Endothelial cell of umbilical vein (primary cell): ENCODE data around the gene CLDN7. TPM values are rescaled to one million over a fixed set of nuclear protein-coding genes. Genes with fewer than 3 reads are reported as not detected.

Experiments used
- BruUV-seq: library from RNA; stranded (reverse); fragments of 400-500 nt; replicated peaks from 2 replicates; lab custom pipeline; 2021; lab: Mats Ljungman, UMichigan
- CTCF ChIA-PET: fragments of 300-600, 350-600 bp; sonication (Branson Sonifier 250); formaldehyde crosslinking; loops from one replicate; lab custom pipeline; 2021; ENCODE audit warnings: antibody characterized with exemption, inconsistent platforms; lab: Charles Lee
- POLR2A ChIA-PET: fragments of 300-600, 350-600 bp; sonication (Branson Sonifier 250); formaldehyde crosslinking; loops from one replicate; lab custom pipeline; 2021; ENCODE audit warnings: antibody characterized with exemption, inconsistent platforms; lab: Charles Lee
- DNase-seq: peaks from one replicate; pipeline ENCODE4 v3.0.0-alpha.2; 2011; ENCODE audit warnings: low read depth, low spot score
- FAIRE-seq: peaks from 2 replicates; lab custom pipeline; 2011; peaks lifted over from hg19 to GRCh38; lab: Jason Lieb, UNC
- H2AFZ ChIP-seq: 2 replicates; pipeline ENCODE4 v1.6.0; 2012; ENCODE audit warnings: low read depth, low read length, control low read depth, inconsistent platforms
- H3K27ac ChIP-seq: 2 replicates; pipeline ENCODE4 v1.5.1; 2011; ENCODE audit warnings: low read depth, mild to moderate bottlenecking, control low read depth, low read length, moderate library complexity; ENCODE audit not compliant: insufficient read depth
- H3K27me3 ChIP-seq, 2 experiments: 2 replicates each; pipeline versions ENCODE4 v1.6.0 to v1.6.1; 2011; ENCODE audit warnings: low read length in 2 of 2, mixed read lengths in 1 of 2; ENCODE audit not compliant: control insufficient read depth in 2 of 2, insufficient read depth in 2 of 2
- H3K36me3 ChIP-seq, 2 experiments: 2 replicates in 1 of 2; 3 replicates in 1 of 2; pipeline ENCODE4 v1.5.1; 2011; ENCODE audit warnings: low read length in 2 of 2, mild to moderate bottlenecking in 1 of 2, moderate library complexity in 1 of 2; ENCODE audit not compliant: control insufficient read depth in 2 of 2, insufficient read depth in 2 of 2; ENCODE audit errors: extremely low read depth in 1 of 2
- H3K4me1 ChIP-seq: 3 replicates; pipeline ENCODE4 v1.5.1; 2011; ENCODE audit warnings: mild to moderate bottlenecking, low read length; ENCODE audit not compliant: control insufficient read depth, insufficient read depth; ENCODE audit errors: extremely low read depth
- H3K4me2 ChIP-seq: 2 replicates; pipeline ENCODE4 v1.6.1; 2011; ENCODE audit warnings: low read length, control low read depth, mixed read lengths; ENCODE audit not compliant: insufficient read depth
- H3K4me3 ChIP-seq, 3 experiments: fragments of 200-600 bp in 1 of 3; sonication (generic), shearing (Covaris generic) in 1 of 3; replicated peaks in 1 of 3; 2 replicates each; pipeline ENCODE4 v1.5.1; 2011 to 2016; ENCODE audit warnings: control low read depth in 3 of 3, low read length in 3 of 3, mild to moderate bottlenecking in 2 of 3, inconsistent platforms in 1 of 3, low read depth in 1 of 3, moderate library complexity in 1 of 3; ENCODE audit not compliant: insufficient read depth in 1 of 3
- H3K79me2 ChIP-seq: 2 replicates; pipeline ENCODE4 v1.6.0; 2012; ENCODE audit warnings: low read length, inconsistent platforms; ENCODE audit not compliant: control insufficient read depth, insufficient read depth
- H3K9ac ChIP-seq: replicated peaks from 2 replicates; pipeline ENCODE3; 2011; ENCODE audit warnings: low read length, control low read depth; ENCODE audit not compliant: insufficient read depth; ENCODE audit errors: extremely low read depth
- H3K9me1 ChIP-seq: replicated peaks from 3 replicates; pipeline ENCODE4 v1.6.0; 2011; ENCODE audit warnings: mild to moderate bottlenecking, low read length; ENCODE audit not compliant: control insufficient read depth, insufficient read depth; ENCODE audit errors: extremely low read depth
- H3K9me3 ChIP-seq: replicated peaks from 2 replicates; pipeline ENCODE4 v1.5.1; 2012; ENCODE audit warnings: low read length, inconsistent platforms; ENCODE audit not compliant: control insufficient read depth, insufficient read depth
- H4K20me1 ChIP-seq: replicated peaks from 2 replicates; pipeline ENCODE3; 2011; ENCODE audit warnings: mild to moderate bottlenecking, low read length; ENCODE audit not compliant: control insufficient read depth, insufficient read depth; ENCODE audit errors: extremely low read depth
- FOS ChIP-seq: IDR thresholded peaks from 2 replicates; pipeline ENCODE4 v1.6.1; 2011; ENCODE audit warnings: mild to moderate bottlenecking, low read length, moderate library complexity, borderline replicate concordance; ENCODE audit not compliant: insufficient read depth
- GATA2 ChIP-seq: IDR thresholded peaks from 2 replicates; pipeline ENCODE4 v1.7.0; 2011; ENCODE audit warnings: low read depth, mild to moderate bottlenecking, moderate library complexity, mixed read lengths, low read length; ENCODE audit not compliant: insufficient read length, insufficient read depth
- MAX ChIP-seq: IDR thresholded peaks from 2 replicates; pipeline ENCODE4 v1.6.1; 2011; ENCODE audit not compliant: insufficient read depth, insufficient read length
- POLR2A ChIP-seq: IDR thresholded peaks from 2 replicates; pipeline ENCODE4 v1.6.1; 2012; ENCODE audit warnings: low read depth, mild to moderate bottlenecking, control low read depth, low read length
- dilution Hi-C: fragments of 300-500 bp; cut with MboI; formaldehyde crosslinking; loops from one replicate; pipeline ENCODE4 v1.15.0; 2019; ENCODE audit warnings: low sequenced_read_pairs; ENCODE audit not compliant: extremely low pct_ligation_motif_present
- intact Hi-C: fragments of 100-400 bp; cut with micrococcal nuclease; formaldehyde crosslinking; loops from one replicate; pipeline ENCODE4 v1.10.0; 2022
- polyA plus RNA-seq, 4 experiments: library from polyadenylated mRNA; depleted of rRNA in 3 of 4; stranded (reverse) in 3 of 4; unstranded in 1 of 4; fragments of >200 nt; gene quantifications; 2 replicates each; pipeline versions ENCODE4 v1.2.1 to v1.2.3, GENCODE V29; 2011 to 2012; ENCODE audit warnings: missing spikeins in 1 of 4
- total RNA-seq: library from RNA; stranded (reverse); gene quantifications from 2 replicates; pipeline ENCODE4 v1.2.3, GENCODE V29; 2021
- TF ChIP-seq, protein P1 (sequence below), 2 donors: IDR thresholded peaks; 1 replicate in 1 of 2; 2 replicates in 1 of 2; pipeline ENCODE4 v1.5.1; 2011; ENCODE audit warnings: low read length in 2 of 2, mild to moderate bottlenecking in 2 of 2, moderate library complexity in 2 of 2, control low read depth in 1 of 2, inconsistent platforms in 1 of 2, low read depth in 1 of 2; ENCODE audit not compliant: insufficient read depth in 1 of 2; ENCODE audit errors: extremely low read depth in 1 of 2

Gene CLDN7
- total and polyA plus RNA-seq, 2 donors (not counting 3 experiments of a cell fraction or from before 2014, with no cell fraction given): 25.4 to 25.7 TPM

DNA sequence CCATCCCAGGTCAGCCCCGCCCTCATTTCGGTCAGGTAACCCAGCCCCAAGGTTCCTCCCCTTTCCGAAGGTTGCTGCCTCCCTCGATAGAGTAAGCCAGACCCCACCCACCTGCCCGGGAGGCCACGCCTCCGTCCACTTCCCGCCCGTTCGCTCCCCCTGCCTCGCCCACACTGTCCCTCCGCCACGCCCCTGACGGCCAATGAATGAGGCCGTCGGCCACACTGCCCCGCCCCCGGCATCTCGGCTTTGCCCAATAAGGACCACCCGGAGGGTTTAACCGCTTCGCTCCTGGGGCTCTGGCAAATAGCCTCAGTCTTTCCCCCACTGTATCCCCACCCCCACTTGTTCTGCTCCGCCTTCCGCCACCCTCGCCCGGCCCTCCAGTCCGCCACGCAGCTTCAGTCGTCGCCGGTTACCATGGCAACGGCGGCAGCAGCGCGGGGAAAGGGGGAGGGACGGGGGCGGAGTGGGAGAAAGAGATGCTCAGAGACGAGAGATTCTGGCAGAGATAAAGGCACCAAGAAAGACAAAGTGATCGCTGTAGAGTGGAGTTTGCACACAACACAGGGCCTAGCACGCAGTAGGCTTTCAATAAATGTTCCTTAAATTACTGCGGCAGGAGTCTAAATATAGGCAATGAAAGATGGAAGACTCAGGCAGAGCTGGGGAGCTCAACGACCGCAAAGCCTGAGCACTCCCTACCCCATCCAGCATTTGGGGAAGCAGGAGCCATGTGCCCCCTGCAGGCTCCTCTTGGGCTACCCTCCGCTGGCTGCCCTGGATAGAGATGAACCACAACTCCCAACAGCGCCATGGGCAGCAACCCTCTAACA, 47.8 kb downstream of the CLDN7 start:
- TF ChIP-seq POLR2A: no peak
- TF ChIP-seq GATA2: peak; percentile 61
- TF ChIP-seq MAX: peak; percentile 23
- TF ChIP-seq FOS: no peak
- TF ChIP-seq, protein P1, sequence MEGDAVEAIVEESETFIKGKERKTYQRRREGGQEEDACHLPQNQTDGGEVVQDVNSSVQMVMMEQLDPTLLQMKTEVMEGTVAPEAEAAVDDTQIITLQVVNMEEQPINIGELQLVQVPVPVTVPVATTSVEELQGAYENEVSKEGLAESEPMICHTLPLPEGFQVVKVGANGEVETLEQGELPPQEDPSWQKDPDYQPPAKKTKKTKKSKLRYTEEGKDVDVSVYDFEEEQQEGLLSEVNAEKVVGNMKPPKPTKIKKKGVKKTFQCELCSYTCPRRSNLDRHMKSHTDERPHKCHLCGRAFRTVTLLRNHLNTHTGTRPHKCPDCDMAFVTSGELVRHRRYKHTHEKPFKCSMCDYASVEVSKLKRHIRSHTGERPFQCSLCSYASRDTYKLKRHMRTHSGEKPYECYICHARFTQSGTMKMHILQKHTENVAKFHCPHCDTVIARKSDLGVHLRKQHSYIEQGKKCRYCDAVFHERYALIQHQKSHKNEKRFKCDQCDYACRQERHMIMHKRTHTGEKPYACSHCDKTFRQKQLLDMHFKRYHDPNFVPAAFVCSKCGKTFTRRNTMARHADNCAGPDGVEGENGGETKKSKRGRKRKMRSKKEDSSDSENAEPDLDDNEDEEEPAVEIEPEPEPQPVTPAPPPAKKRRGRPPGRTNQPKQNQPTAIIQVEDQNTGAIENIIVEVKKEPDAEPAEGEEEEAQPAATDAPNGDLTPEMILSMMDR (IDR thresholded peaks at IDR 0.05; ENCODE audit: extremely low read depth in 1 of 2, insufficient read depth in 1 of 2, low read depth in 1 of 2, low read length in 2 of 2): peak; percentile 48 to 74
- no TSS peak for BruUV-seq
- Histone ChIP-seq H3K9ac (no peak overlapping the region), H3K79me2 (peaks cover 18% of the 10 kb centered on the region), H3K4me1 (peaks cover 33% of the 10 kb centered on the region), H2AFZ (no peak overlapping the region), H3K36me3 (no peaks in the 10 kb centered on the region), H3K27ac (peak overlapping the region; percentile 63), H3K4me3 (peak overlapping the region in 2 of 3 experiments; percentile 43 to 44), H3K27me3 (no peaks in the 10 kb centered on the region), H4K20me1 (no peaks in the 10 kb centered on the region), H3K9me3 (no peaks in the 10 kb centered on the region), H3K4me2 (peak overlapping the region; percentile 58), H3K9me1 (no peaks in the 10 kb centered on the region)
- ChIA-PET POLR2A (no interaction called here), CTCF (interaction anchor here (0.6 to 2.8 kb wide), 8 partner anchors 24 to 169 kb away, joined by 3 to 16 read pairs (median 4); partner anchors contain the start of gene PHF23)
- dilution Hi-C loops (no loop called here), intact Hi-C loops (loop anchor here (1.0 to 2.0 kb wide), 3 partner anchors 9 to 92 kb away; partner anchors contain the start of genes EIF5A and ELP5)
- DNase-seq (peak; percentile 99), FAIRE-seq (peak; percentile 97)
